Peyer's patch (tissue), 4 donors: Measurements from ENCODE around the gene CDC14B.

Source experiments
- POLR2A ChIP-seq, 2 donors: fragments of 450-650 bp; IDR thresholded peaks; one replicate each; pipeline ENCODE4 v1.5.1; 2017; ENCODE audit warnings: antibody characterized with exemption in 2 of 2, mild to moderate bottlenecking in 2 of 2, moderate library complexity in 2 of 2
- TF ChIP-seq, protein P1 (sequence below), 6 experiments: fragments of 450-650 bp in 4 of 6; fragments of 200-600 bp in 2 of 6; sonication (generic) in 1 of 6; IDR thresholded peaks; one replicate each; pipeline ENCODE4 v1.5.1; 2017 to 2019; ENCODE audit warnings: antibody characterized with exemption in 6 of 6, mild to moderate bottlenecking in 3 of 6, moderate library complexity in 1 of 6

DNA sequence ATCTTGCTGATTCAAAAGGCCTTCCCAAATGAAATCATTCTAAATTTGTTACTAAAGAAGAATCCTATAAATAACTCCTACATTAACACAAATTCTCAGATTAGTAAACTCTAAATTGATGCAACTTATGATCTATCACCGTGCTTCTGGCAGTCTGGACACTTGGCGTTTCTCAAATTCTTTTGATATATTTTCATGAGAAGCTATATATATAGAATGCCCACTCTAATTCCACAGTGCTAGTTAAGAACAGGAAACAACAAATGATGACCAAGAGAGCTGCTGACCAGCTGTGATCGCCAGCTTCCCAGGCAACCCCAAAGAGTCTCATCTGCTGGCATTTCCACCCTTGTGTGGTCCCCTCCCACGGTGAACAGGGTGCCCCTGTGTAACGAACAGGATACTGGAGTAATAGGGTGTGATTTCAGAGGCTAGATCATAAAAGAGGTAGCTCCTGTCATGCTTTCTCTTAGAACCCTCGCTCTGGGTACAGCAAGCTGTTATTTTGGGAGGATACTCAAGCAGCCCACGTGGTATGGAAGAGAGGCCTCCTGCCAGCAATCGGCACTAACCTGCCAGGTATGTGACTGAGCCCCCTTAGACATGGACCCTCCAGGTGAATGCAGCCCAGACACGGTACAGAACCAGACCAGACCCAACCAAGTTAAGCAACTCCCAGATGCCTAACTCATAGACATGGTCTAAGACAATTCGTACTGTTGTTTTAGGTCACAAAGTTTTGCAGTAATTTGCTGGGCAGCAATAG lies 64.7 kb downstream of the CDC14B start:
- TF ChIP-seq, protein P1, sequence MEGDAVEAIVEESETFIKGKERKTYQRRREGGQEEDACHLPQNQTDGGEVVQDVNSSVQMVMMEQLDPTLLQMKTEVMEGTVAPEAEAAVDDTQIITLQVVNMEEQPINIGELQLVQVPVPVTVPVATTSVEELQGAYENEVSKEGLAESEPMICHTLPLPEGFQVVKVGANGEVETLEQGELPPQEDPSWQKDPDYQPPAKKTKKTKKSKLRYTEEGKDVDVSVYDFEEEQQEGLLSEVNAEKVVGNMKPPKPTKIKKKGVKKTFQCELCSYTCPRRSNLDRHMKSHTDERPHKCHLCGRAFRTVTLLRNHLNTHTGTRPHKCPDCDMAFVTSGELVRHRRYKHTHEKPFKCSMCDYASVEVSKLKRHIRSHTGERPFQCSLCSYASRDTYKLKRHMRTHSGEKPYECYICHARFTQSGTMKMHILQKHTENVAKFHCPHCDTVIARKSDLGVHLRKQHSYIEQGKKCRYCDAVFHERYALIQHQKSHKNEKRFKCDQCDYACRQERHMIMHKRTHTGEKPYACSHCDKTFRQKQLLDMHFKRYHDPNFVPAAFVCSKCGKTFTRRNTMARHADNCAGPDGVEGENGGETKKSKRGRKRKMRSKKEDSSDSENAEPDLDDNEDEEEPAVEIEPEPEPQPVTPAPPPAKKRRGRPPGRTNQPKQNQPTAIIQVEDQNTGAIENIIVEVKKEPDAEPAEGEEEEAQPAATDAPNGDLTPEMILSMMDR (IDR thresholded peaks at IDR 0.05), result no peak
- no peak for TF ChIP-seq POLR2A (IDR thresholded peaks at IDR 0.05)
